Lower leg skin (tissue), 4 donors: ENCODE results near the gene TPM4. TPM values are rescaled to one million over a fixed set of nuclear protein-coding genes. Genes with fewer than 3 reads are reported as not detected.
"Not testable (repeated sequence)": the region's sequence is repeated elsewhere in the genome, so short reads cannot be mapped to it uniquely, and the experiment has no call there.

ENCODE experiments used
- DNase-seq, 2 donors: peaks; one replicate each; pipeline ENCODE4 v3.0.0-alpha.2; 2019; ENCODE audit warnings: low spot score in 2 of 2
- H3K4me3 ChIP-seq: fragments of 200-600 bp; sonication (generic); 2 replicates; pipeline ENCODE4 v1.5.1; 2017; ENCODE audit warnings: mild to moderate bottlenecking, low read depth; ENCODE audit not compliant: poor library complexity, severe bottlenecking
- POLR2A ChIP-seq, 2 donors: fragments of 450-650 bp; IDR thresholded peaks; one replicate each; pipeline ENCODE4 v1.6.1; 2016 to 2017; ENCODE audit warnings: antibody characterized with exemption in 2 of 2, mild to moderate bottlenecking in 1 of 2, moderate library complexity in 1 of 2
- WGBS, 2 donors: methylation state at CpG; one replicate each; pipeline ENCODE4 v1.1.5; 2018; 5-methylcytosine and 5-hydroxymethylcytosine counted together
- intact Hi-C: fragments of 100-400 bp; cut with DNase I; formaldehyde crosslinking; loops from one replicate; pipeline ENCODE4 v1.15.0; 2023; ENCODE audit warnings: low total_unique reads
- total RNA-seq, 4 donors: library from RNA; depleted of rRNA; stranded (reverse); fragments of >200 nt; gene quantifications; one replicate each; pipeline ENCODE4 v1.1.0, GENCODE V29; 2016
- TF ChIP-seq, protein P1 (sequence below), 3 donors: fragments of 450-650 bp; IDR thresholded peaks; one replicate each; pipeline ENCODE4 v1.5.1; 2016; ENCODE audit warnings: antibody characterized with exemption in 3 of 3, mild to moderate bottlenecking in 3 of 3, moderate library complexity in 2 of 3

Gene TPM4
- total RNA-seq, 4 donors from 2014 or later, result 217 to 303 (median 267) TPM

- intact Hi-C loops, result loop anchor here (10.0 kb wide), 1 partner anchor 67 kb away; the partner anchor contains the start of gene FAM32A
- WGBS, 2 donors, result 84 to 93% methylated on average over 9 to 11 of the region's 11 CpGs
- TF ChIP-seq, protein P1, sequence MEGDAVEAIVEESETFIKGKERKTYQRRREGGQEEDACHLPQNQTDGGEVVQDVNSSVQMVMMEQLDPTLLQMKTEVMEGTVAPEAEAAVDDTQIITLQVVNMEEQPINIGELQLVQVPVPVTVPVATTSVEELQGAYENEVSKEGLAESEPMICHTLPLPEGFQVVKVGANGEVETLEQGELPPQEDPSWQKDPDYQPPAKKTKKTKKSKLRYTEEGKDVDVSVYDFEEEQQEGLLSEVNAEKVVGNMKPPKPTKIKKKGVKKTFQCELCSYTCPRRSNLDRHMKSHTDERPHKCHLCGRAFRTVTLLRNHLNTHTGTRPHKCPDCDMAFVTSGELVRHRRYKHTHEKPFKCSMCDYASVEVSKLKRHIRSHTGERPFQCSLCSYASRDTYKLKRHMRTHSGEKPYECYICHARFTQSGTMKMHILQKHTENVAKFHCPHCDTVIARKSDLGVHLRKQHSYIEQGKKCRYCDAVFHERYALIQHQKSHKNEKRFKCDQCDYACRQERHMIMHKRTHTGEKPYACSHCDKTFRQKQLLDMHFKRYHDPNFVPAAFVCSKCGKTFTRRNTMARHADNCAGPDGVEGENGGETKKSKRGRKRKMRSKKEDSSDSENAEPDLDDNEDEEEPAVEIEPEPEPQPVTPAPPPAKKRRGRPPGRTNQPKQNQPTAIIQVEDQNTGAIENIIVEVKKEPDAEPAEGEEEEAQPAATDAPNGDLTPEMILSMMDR (IDR thresholded peaks at IDR 0.05), result no peak
- TF ChIP-seq POLR2A (IDR thresholded peaks at IDR 0.05), result no peak
These were observed 41.3 kb downstream of the TPM4 start for GRCh38 chr19:16117594-16118033.

GRCh38 chr19:16118489-16119033 is 42.3 kb downstream of the TPM4 start:
- H3K4me3 ChIP-seq, result no peak overlapping the region
- peak in 1 of 2 donors; percentile 87 for DNase-seq
- WGBS, 2 donors, result 80 to 81% methylated on average over 11 to 12 of the region's 12 CpGs
- intact Hi-C loops, result loop anchor here (10.0 kb wide), 1 partner anchor 66 kb away; the partner anchor contains the start of gene FAM32A
- TF ChIP-seq, protein P1 (IDR thresholded peaks at IDR 0.05), result no peak
- TF ChIP-seq POLR2A (IDR thresholded peaks at IDR 0.05), result no peak

More at GRCh38 chr19:16117594-16118033, 41.3 kb downstream of the TPM4 start:
- DNase-seq, result no peak
- H3K4me3 ChIP-seq, result no peak overlapping the region

- H3K4me3 ChIP-seq, DNase-seq: not testable (repeated sequence)
- 87 to 88% methylated on average over 19 of the region's 19 CpGs for WGBS, 2 donors
- intact Hi-C loops, result loop anchor here (10.0 kb wide), 1 partner anchor 66 kb away; the partner anchor contains the start of gene FAM32A
These were observed 43.0 kb downstream of the TPM4 start for GRCh38 chr19:16119075-16119857.

- no peak for DNase-seq
- TF ChIP-seq, protein P1 (IDR thresholded peaks at IDR 0.05), result no peak
- TF ChIP-seq POLR2A (IDR thresholded peaks at IDR 0.05), result no peak
- 57 to 85% methylated on average over 4 to 5 of the region's 5 CpGs for WGBS, 2 donors
- intact Hi-C loops, result no loop called here
- H3K4me3 ChIP-seq, result no peak overlapping the region
These were observed 44.8 kb downstream of the TPM4 start for GRCh38 chr19:16121141-16121540.

GRCh38 chr19:16121967-16122366 is 45.7 kb downstream of the TPM4 start:
- TF ChIP-seq, protein P1 (IDR thresholded peaks at IDR 0.05), result no peak
- no peak for TF ChIP-seq POLR2A (IDR thresholded peaks at IDR 0.05)
- no peak overlapping the region for H3K4me3 ChIP-seq
- 60 to 67% methylated on average over 11 of the region's 11 CpGs for WGBS, 2 donors
- DNase-seq, result peak in 1 of 2 donors; percentile 26
- intact Hi-C loops, result no loop called here

DNA sequence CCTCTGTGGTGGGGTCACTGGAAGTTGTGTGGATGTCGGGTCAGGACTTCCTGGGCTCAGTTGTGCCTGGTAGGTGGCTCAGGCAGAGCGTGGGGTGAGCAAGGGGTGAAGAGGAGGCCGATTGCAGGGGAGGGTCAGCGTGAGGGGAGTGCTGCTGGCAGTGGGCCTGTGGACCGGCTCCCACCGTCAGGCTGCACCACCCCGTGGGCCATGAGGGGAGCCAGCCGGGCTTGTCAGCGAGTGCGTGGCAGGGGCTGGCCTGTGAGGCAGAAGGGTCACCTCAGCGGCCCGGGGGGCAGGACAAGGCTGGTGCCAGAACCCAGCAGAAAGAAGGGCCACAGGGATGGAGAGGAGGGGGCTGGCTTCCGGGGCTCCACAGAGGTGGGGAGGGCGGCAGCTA is 48.7 kb downstream of the TPM4 start:
- 90 to 93% methylated on average over 14 of the region's 14 CpGs for WGBS, 2 donors
- no peak for DNase-seq
- intact Hi-C loops, result no loop called here
- TF ChIP-seq POLR2A (IDR thresholded peaks at IDR 0.05), result no peak
- TF ChIP-seq, protein P1 (IDR thresholded peaks at IDR 0.05), result no peak
- no peak overlapping the region for H3K4me3 ChIP-seq
